SH-SY5Y (cell line): ENCODE measurements around the gene APOBEC3A.

Source experiments
- GATA2 ChIP-seq: IDR thresholded peaks from 2 replicates; pipeline ENCODE4 v1.6.1; 2011; ENCODE audit warnings: mild to moderate bottlenecking, low read depth, low read length
- GATA3 ChIP-seq: IDR thresholded peaks from 2 replicates; pipeline ENCODE4 v1.6.1; 2011; ENCODE audit warnings: low read depth, mild to moderate bottlenecking, low read length, moderate library complexity

APOBEC3A gene

DNA sequence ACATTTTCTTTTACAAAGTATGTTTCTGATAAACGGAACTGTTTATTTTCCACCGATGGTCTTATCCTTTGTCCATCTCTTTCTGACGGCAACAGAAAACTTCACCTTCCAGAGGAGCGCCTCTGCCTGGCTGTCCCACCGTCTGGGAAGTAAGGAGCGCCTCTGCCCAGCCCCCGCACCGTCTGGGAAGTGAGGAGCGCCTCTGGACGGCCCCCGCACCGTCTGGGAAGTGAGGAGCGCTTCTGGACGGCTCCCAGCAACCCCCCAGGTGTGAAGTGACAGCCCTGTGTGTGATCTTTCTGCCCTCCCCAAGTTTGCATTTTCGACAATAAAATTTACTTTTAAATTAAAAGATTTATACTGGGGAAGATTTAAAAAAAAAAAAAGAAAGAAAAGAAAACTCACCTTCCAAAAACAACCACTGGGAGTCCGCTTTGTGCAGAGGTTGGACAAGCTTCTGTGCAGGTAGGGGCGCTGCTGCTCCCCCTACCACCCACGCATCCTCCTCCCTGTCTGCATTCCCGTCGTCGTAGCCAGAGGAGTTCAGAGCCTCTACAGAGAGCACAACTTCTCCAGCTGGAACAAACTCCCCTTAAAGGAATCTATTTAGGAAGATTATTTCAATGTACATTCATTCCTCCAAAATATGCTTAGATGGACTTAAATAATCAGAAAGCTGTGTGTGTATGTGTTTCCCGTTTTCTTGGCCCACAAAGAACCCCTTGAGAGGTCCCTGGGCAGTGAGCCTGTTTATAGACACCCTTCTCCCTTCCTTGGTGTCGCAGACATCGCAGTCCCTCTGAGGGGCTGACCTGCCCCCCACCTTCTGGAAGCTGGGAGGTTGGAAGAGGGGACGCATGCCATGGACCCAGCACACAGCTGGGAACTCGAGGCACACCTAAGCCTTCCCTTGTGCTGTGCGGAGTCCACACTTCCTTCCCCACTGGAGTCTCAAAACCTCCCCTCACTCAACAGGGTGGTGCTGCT, 23.9 kb downstream of the APOBEC3A start:
- TF ChIP-seq GATA3: no peak

GRCh38 chr22:38981992-38982927, 24.9 kb downstream of the APOBEC3A start, which contains the start of gene APOBEC3B:
TSS of gene APOBEC3B (plus strand) at chr22:38982347. CDS start at chr22:38982454, 107 bp downstream.
- TF ChIP-seq GATA2 (no peak), GATA3 (no peak)

DNA sequence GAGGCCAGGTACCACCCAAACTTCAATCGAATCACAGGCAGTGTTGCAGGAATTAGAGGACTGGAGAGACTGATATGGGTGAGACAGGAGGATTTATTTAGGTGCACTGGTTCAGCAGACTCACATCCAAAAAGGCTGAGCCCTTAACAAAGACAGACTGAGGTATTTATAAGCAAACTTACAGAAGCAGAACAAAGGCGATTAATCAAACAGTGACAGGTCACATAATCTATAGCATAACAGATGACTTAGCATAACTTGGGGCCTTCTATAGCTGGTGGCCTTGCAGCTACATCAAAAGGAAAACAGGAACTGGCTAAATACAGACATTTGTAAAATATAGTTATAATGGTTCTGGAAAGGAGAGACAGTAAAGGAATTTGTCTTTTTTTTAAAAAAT, 26.8 kb downstream of the APOBEC3A start:
- TF ChIP-seq GATA3 (no peak), GATA2 (no peak)

DNA sequence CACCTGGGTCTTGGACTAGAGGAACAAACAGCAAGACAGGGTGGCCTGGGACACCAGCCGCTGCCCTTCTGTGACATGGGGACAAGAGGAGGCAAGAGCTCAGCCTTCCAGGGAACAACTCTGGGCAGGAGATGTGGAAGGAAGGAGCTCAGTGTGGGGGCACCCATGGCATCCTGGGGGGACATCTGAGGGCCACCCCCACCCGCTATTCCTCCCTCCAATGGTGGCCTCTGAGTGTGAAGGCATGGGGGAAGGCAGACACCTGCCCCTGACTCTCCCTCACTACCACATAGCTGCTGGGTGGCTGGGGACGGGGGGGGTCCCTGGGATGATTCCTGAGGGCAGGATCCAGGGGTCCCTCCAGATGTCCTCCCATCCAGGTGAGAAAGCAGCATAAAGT, 29.2 kb downstream of the APOBEC3A start:
- TF ChIP-seq GATA3 (no peak), GATA2 (no peak)

GRCh38 chr22:38987171-38987895, 29.9 kb downstream of the APOBEC3A start:
- TF ChIP-seq GATA3 (no peak), GATA2 (no peak)

DNA sequence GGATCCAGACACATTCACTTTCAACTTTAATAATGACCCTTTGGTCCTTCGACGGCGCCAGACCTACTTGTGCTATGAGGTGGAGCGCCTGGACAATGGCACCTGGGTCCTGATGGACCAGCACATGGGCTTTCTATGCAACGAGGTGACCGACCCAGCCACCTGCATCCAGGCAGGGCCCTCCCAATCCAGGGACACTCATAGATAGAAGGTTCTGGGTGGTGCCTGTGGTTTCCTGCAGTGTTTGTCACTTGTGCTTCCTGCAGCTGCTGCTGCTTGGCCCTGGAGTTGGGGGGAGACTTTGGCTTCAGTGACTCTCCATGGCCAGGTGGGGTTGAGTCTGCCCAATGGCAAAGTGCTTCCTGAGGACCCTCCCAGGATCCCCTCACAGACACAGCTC, 32.1 kb downstream of the APOBEC3A start:
- TF ChIP-seq GATA3 (no peak), GATA2 (no peak)

- TF ChIP-seq GATA2: no peak
- TF ChIP-seq GATA3: no peak
Observed at GRCh38 chr22:38996105-38996504, 38.7 kb downstream of the APOBEC3A start.

DNA sequence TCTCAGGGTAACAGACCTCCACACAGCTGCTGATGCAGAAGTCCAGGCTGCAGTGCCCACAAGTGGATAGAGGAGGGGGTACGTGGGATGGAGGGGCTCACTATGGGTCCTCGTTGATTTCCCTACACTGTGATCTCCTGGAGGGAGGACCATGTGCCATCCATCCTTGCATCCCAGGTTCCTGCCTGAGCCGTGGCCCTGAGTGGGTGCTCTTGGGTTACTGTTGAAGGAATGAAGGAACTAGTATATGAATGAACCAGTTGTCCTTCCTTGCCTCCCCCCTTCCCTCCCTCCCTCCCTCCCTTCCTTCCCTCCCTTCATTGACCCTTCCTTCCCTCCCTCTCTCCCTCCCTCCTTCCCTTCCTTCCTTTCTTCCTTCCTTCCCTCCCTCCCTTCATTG, 40.1 kb downstream of the APOBEC3A start:
- no peak for TF ChIP-seq GATA3
- TF ChIP-seq GATA2: no peak

- TF ChIP-seq GATA3: no peak
- no peak for TF ChIP-seq GATA2
Observed at GRCh38 chr22:39003165-39003638, 45.8 kb downstream of the APOBEC3A start.

DNA sequence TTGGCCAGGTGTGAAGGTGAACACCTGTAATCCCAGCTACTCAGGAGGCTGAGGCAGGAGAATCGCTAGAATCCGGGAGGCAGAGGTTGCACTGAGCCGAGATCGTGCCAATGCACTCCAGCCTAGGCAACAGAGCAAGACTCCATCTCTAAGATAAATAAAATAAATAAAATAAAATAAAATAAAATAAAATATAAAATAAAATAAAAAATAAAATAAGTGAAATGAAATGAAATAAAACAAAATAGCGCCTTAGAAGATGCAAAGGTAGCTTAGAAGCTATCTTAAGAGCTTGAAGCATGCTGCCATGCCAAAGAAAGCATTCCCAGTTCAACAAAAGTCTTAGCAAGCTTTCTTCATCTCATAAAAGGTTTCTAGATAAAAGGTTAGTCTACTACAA, 49.8 kb downstream of the APOBEC3A start:
- no peak for TF ChIP-seq GATA2
- TF ChIP-seq GATA3: no peak

DNA sequence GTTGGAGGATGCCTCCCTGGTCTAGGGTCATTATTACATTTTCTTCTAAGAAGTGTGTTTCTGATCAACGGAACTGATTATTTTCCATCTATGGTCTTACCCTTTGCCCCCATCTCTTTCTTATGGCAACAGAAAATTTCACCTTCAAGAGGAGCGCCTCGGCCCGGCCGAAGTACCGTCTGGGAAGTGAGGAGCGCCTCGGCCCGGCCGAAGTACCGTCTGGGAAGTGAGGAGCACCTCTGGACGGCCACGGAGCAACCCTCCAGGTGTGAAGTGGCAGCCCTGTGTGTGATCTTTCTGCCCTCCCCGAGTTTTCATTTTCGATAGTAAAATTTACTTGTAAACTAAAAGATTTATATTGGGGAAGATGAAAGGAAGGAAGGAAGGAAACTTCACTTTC, 53.5 kb downstream of the APOBEC3A start:
- no peak for TF ChIP-seq GATA2
- TF ChIP-seq GATA3: no peak
